ENCODE results near the gene CLIC3.

Gene CLIC3

DNA sequence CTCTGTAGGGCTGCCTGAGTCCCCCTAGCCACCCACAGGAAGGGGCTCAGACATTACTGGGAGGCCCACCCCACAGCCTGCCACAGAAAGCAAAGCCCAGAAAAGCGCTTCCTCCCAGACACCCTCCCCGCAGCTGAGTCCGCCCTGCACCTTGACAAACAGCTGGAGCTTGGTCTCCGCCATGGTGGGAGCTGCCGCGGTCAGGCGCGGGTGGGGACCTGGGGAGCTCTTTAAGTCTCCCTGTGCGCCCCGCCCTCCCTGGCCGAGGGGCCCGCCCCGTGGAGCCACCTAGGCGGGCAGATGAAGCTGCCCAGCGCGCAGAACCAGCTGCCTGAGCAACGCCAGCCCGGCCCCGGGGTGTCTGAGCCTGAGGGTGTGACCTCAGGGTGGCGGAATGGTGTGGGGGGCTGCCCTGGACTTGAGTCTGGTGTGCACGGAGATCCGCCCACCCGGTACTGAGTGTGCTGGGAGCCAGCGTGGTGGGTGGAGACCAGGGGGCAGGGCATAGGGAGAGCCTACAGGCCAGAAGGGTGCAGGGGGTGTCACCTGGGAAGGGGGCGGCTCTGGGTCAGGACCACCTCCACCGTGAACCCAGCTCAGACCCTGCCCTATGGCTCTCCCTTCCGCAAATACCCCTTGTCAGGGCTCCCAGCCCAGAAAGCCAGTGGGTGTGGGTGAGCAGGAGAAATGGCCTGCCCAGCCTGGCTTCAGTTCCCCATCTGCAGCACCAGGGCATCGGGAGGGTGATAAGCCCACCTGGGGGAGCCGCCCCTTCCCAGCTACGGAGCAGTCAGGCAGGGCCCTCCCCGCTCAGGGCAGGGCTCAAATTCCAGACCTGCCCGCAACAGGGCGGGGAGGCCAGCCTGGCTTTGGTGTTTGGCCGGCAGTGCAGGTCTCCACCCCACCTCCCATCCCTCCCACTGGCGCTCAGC, at the start of gene CLIC3:
TSS of gene CLIC3 (minus strand) at position 208 of the 932 bp plus-strand sequence. CDS start at position 183, 25 bp downstream.
- no peak for TF ChIP-seq EZH2phosphoT487 (IDR thresholded peaks at IDR 0.05; ENCODE audit: low read depth)
- TF ChIP-seq, protein P1, sequence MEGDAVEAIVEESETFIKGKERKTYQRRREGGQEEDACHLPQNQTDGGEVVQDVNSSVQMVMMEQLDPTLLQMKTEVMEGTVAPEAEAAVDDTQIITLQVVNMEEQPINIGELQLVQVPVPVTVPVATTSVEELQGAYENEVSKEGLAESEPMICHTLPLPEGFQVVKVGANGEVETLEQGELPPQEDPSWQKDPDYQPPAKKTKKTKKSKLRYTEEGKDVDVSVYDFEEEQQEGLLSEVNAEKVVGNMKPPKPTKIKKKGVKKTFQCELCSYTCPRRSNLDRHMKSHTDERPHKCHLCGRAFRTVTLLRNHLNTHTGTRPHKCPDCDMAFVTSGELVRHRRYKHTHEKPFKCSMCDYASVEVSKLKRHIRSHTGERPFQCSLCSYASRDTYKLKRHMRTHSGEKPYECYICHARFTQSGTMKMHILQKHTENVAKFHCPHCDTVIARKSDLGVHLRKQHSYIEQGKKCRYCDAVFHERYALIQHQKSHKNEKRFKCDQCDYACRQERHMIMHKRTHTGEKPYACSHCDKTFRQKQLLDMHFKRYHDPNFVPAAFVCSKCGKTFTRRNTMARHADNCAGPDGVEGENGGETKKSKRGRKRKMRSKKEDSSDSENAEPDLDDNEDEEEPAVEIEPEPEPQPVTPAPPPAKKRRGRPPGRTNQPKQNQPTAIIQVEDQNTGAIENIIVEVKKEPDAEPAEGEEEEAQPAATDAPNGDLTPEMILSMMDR (IDR thresholded peaks at IDR 0.05; ENCODE audit: low read depth, low read length) = no peak
- H3K4me2 ChIP-seq (ENCODE audit: low read length) = no peak within 1 kb of the TSS
- no peak within 1 kb of the TSS for H3K9ac ChIP-seq (ENCODE audit: low read length)
- H3K27ac ChIP-seq (ENCODE audit: low read length) = no peak within 1 kb of the TSS
- H3K79me2 ChIP-seq (ENCODE audit: low read length) = peaks cover 8% of the 10 kb centered on the region; the same call in 1 of the 2 replicates
- no peak within 1 kb of the TSS for H3K4me3 ChIP-seq (ENCODE audit: low read length)
- no peak within 1 kb of the TSS for H2AFZ ChIP-seq (ENCODE audit: low read depth, low read length)
- H4K20me1 ChIP-seq (ENCODE audit: insufficient read depth, low read length) = no peaks in the 10 kb centered on the region; the same call in 1 of the 2 replicates
- peaks cover 7% of the 10 kb centered on the region for H3K36me3 ChIP-seq (replicated peaks; ENCODE audit: low read depth, low read length)
- H3K4me1 ChIP-seq (ENCODE audit: low read length) = peaks cover 50% of the 10 kb centered on the region
- peaks cover 31% of the 10 kb centered on the region for H3K27me3 ChIP-seq (ENCODE audit: low read depth, low read length)
- no peaks in the 10 kb centered on the region for H3K9me3 ChIP-seq (ENCODE audit: insufficient read depth, low read length)

DNA sequence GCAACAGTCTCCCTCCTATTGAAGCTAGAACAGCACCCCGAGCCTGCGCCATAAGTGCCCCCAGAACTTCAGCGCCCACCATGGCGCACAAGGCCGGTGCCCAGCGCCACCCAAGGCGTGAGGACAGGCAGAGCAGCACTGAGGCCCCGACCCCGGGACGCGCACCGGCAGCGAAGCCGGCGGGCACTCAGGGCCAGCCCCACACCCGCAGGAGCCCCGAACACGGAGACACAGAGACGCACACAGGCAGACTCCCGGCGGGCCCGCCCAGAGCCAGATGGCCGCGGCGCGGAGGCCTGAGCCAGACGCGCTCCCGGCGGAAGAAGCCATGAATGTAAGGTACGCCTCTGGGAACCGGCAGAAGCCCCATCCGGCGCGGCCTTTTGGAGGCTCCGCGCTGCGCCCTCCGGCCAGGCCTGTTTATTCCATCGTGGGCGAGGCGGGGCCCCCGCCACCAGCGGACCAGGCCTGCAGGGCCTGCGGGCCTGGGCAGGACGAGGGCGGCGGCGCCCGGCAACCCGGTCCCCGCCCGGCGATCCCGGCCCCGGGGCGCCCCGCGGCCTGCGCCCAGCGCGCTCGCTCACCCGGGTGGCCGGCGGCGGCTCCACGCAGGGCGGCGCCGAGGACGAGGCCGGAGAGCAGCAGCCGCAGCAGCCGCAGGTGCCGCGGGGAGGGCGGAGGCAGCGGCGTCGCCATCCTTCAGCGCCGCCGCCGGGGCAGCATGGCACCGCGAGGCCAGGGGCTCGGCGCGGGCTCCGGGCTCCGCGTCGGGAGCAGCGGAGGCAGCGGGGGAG, 49.1 kb upstream of the CLIC3 start:
- H3K27me3 ChIP-seq (ENCODE audit: low read depth, low read length) = peaks cover 27% of the 10 kb centered on the region
- H3K27ac ChIP-seq (ENCODE audit: low read length) = no peak overlapping the region
- H3K79me2 ChIP-seq (ENCODE audit: low read length) = no peaks in the 10 kb centered on the region
- H2AFZ ChIP-seq (ENCODE audit: low read depth, low read length) = no peak overlapping the region
- 0 out of 2 replicates have a peak, but pooled peaks cover 9% of the 10 kb centered on the region for H4K20me1 ChIP-seq (ENCODE audit: insufficient read depth, low read length)
- peaks cover 3% of the 10 kb centered on the region; the same call in 1 of the 2 replicates for H3K4me1 ChIP-seq (ENCODE audit: low read length)
- TF ChIP-seq, protein P1 (IDR thresholded peaks at IDR 0.05; ENCODE audit: low read depth, low read length) = no peak
- no peak for TF ChIP-seq EZH2phosphoT487 (IDR thresholded peaks at IDR 0.05; ENCODE audit: low read depth)
- H3K9me3 ChIP-seq (ENCODE audit: insufficient read depth, low read length) = no peaks in the 10 kb centered on the region
- no peak overlapping the region for H3K9ac ChIP-seq (ENCODE audit: low read length)
- H3K4me2 ChIP-seq (ENCODE audit: low read length) = no peak overlapping the region
- no peak overlapping the region for H3K4me3 ChIP-seq (ENCODE audit: low read length)
- H3K36me3 ChIP-seq (replicated peaks; ENCODE audit: low read depth, low read length) = no peaks in the 10 kb centered on the region

GRCh38 chr9:137044502-137045177, 48.3 kb upstream of the CLIC3 start:
- no peak overlapping the region for H3K27ac ChIP-seq (ENCODE audit: low read length)
- no peaks in the 10 kb centered on the region for H3K36me3 ChIP-seq (replicated peaks; ENCODE audit: low read depth, low read length)
- H4K20me1 ChIP-seq (ENCODE audit: insufficient read depth, low read length) = 0 out of 2 replicates have a peak, but pooled peaks cover 9% of the 10 kb centered on the region
- peaks cover 3% of the 10 kb centered on the region; the same call in 1 of the 2 replicates for H3K4me1 ChIP-seq (ENCODE audit: low read length)
- H3K9ac ChIP-seq (ENCODE audit: low read length) = no peak overlapping the region
- H3K27me3 ChIP-seq (ENCODE audit: low read depth, low read length) = peaks cover 24% of the 10 kb centered on the region
- H3K9me3 ChIP-seq (ENCODE audit: insufficient read depth, low read length) = no peaks in the 10 kb centered on the region
- no peak overlapping the region for H2AFZ ChIP-seq (ENCODE audit: low read depth, low read length)
- no peaks in the 10 kb centered on the region for H3K79me2 ChIP-seq (ENCODE audit: low read length)
- no peak overlapping the region for H3K4me2 ChIP-seq (ENCODE audit: low read length)
- no peak overlapping the region for H3K4me3 ChIP-seq (ENCODE audit: low read length)
- TF ChIP-seq, protein P1 (IDR thresholded peaks at IDR 0.05; ENCODE audit: low read depth, low read length) = no peak
- no peak for TF ChIP-seq EZH2phosphoT487 (IDR thresholded peaks at IDR 0.05; ENCODE audit: low read depth)
